CD4-positive, alpha-beta T cell treated with Interleukin-1 beta for 1 hour (primary cell): ENCODE measurements around the gene DNAJB8.

Experiments
- DNase-seq, 2 donors: peaks; one replicate each; pipeline ENCODE4 v3.0.0-alpha.2; 2020 to 2022

DNAJB8 gene

DNA sequence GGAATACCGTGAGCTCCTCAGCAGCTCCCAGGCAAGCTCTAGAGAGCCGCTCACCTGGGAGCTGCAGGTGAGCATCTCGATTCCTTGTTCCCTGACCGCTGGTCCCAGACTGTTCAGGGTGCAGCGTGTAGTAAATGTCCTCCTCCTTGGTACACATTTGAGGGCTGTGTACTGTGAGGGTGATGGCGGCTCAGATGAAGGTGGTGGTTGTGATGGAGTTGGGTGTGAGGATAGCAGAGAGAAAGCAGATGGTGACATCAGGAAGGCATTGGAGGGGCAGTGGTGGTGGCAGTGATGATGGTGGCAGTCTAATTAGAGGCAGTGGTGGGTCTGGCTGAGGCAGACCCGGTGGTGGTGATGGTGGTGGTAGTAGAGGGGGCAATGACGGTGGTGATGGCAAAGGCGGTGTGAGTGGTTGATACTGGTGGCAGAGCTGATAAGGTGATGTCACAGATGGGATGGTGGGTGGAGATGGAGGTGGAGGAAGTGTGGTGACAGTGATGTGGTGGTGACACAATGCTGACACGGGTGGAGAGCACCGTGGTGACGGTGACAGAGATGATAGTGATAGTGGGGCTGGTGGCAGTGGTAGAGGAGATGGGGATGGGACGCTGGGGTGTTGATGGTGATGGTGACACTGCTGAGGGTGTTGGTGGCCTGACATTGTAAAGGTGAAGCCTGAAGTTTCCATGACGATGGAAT, at the start of gene DNAJB8:
DNAJB8 (minus strand) TSS at position 51 of the 702 bp plus-strand sequence. CDS start 3,645 bp downstream, outside the sequence.
- DNase-seq: peak in 1 of 2 donors; percentile 36

DNA sequence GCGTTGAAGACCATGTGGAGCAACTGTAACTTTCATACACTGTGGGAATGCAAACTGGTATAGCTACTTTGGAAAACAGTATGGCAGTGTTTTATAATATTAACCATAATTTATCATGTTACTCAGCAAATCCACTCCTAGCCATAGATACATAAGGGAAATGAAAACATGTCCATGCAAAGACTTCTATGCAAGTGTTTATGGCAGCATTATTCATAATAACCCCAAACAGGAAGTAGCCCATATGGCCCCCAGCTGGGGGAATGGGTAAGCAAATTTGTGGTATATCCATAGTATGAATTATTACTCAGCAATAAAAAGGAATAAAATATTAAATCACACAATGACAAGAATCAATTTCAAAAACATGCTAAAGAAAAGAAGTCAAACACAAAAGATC, 49.3 kb upstream of the DNAJB8 start:
- DNase-seq: no peak

DNA sequence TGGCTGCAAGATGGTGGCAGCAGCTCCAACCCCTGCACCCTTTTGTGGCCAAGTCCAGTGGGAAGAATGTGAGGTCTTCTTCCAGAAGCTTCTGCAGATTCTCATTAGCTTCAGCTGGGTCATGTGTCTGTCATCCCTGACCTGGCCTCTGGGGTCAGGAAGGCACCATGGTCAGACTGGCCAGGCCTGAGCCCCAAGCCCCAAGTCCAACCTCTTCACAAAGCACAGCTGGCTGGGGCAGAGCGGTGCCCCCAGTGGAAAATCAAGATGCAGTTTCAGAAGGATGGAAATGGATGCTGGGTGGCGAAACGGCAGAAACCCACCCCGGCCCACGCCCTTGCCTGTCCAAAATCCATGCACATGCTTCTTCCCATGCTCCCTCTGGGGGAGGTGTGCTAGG, 42.2 kb upstream of the DNAJB8 start:
- no peak for DNase-seq

DNA sequence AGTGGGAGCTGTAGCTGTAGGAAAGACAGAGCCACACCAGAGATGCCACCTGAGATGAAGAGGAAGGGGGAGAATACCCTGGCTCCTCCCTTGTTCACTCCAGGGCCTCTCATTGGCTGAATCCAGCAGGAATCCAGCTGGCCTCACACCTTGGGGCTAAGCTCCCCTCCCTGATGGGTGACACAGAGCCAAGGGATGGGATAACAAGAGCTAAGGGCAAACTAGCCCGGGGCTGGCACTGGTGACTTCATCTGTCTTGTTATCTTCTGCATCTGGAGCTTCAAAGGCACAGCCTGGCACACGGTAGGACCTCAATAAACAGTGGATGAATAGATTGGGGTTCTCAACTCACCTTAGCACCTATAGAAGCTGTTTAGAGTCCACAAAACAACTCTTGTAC, 40.1 kb upstream of the DNAJB8 start:
- DNase-seq: no peak

DNA sequence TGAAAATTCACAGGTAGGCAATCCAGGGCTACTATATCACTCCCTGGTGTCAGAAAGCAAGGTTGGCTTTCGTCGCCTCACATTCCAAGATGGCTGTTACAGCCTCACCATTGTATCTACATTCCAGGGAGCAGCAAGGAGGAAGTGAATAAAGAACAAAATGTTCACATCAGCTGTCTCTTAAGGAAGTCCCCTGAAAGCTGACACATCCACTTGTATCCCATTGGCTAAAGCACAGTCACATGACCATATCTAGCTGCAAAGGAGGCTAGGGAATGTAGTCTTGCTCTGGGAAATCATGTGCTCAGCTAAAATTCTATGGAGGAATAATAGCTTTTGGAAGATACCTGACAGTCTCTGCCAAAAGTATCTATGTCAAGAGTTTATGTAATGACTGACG, 39.1 kb upstream of the DNAJB8 start:
- no peak for DNase-seq

DNA sequence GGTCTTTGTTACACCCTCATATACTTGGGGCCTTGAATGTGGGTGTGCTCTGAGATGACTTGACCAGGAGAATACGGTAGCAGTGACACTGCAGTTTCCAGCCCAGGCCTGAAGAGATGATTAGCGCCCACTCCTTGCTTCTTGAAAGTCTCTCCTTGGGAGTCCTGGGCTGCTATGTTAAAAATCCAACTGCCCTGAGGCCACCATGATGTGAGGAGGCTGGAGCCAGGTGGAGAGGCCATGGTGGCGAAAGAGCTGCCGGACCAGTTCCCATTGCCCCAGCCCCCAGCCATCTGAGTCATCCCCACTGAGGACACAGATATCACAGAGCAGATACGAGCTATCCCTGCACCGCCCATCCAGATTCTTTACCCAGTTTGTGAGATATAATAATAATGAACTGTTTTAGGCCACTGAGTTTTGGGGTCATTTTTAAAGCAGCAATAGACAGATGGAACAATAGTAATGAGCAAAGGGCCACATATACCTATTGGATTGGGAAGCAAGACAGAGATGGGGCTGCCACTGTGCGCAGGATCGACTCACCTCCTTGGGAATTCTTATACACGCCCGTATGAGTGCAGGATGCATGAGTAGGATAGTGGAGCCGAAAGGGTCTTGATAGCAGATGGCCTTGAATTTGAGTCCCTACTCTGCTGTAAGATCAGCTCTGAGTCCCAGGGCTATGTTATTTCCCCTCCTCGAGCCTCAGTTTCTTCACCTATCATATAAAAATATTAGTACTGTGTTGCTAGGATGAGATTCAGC, 38.5 kb upstream of the DNAJB8 start:
- no peak for DNase-seq

DNA sequence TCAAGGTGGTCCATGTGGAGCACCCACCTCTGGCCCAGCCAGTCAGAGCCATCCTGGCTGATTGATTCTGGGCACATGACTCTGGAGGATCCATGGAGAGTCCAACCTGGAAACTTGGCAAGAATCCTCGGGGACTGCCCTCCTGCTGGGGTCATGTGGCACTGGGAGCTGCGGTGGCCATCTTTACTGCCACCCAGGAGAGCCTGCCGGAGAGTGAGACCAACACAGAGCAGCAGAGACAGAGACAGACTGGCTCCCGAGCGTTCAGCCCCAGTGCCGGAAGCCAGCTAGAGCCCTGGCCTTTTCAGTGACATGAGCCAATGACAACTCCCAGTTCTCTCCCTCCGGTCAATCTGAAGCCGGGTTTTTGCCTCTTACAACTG, 37.8 kb upstream of the DNAJB8 start:
- no peak for DNase-seq

DNA sequence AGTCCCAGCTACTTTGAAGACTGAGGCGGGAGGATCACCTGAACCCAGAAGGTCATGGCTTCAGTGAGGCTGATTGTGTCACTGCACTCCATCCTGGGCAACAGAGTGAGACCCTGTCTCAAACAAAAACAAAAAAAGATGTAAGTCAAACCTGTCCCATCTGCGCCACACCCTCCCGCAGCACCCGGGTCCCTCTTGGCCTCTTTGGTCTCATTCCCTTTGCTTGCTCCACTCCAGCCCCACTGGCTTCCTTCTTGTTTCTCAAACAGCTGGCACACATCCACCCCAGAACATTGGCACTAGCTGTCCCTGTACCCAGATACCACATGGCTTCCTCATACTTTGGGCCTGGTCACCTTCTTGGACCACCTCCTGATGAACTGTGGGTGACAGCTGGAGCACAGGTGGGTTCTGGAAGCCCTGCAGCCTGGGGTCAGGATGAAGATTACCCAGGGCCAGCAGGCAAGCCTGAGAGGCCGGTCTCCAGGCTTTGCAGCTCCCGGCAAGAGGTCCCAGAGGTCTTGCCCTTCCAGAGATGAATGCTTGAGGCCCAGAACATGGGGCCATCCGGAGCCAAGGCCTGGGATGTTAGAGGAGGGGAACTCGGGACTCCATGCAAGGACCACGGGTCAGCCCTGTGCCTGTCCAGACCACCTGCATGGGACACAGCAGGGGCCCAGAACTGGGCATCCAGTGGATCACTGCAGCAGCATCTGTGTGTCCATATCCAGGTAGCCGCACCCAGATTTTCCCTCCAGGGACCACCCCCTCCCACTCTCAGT, 37.3 kb upstream of the DNAJB8 start:
- no peak for DNase-seq

DNA sequence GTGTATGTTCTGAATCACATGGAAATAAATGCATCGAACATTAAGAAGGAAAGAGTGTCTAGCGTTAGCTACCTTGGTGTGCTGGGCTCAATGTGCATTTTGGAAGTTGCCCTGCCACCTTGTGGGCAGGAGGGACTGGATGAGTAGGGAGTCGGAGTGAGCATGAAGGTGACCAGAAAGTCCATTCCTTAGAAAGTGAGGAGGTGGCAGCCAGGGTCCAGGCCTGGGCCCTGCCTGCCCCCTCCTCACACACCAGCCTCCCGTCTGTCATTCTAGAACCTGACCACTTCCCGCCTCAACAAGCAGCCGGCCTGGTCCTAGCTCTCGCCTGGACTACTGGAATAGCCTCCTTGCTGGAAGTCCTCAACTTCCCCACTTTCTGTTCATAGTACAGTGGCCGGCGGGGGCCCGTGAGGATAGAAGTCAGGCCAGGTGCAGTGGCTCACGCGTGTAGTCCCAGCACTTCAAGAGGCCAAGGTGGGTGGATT, 36.5 kb upstream of the DNAJB8 start:
- DNase-seq: no peak

DNA sequence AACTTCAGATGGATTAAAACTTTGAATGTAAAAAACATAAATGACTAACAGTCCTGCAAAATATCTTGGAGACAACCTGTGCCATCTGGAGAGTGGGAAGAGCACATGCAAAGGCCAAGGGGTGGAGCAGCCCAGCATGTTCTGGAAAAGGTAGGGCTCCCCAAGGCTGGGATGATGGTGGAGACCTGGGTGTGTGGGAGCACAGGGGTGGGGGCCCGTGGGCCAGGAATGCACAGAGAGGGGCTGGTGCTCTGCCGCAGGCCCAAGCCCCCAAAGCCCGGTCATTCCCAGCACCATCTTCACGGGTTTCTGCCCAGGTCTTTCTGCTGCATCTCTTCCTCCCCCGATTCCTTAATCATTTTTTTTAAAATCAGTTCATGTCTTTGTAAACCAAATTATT, 36.0 kb upstream of the DNAJB8 start:
- no peak for DNase-seq

DNA sequence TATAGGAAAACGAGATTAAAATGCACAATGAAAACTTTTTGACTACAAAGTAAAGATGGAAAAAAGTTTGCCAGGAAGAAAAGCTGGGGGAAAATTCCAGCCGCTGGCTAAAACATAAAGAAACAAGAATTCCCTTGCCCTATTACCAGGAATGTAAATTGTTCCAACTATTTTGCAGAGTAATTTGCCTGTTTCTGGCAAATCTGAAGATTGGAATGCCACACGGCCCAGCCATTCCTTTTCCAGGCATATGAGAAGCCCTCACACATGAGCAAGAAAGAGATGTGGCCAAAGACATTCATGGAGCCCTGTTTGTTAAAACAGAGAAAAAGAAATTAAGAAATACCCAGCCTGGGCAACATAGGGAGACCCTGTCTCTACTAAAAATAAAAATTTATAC, 34.7 kb upstream of the DNAJB8 start:
- DNase-seq: no peak

DNA sequence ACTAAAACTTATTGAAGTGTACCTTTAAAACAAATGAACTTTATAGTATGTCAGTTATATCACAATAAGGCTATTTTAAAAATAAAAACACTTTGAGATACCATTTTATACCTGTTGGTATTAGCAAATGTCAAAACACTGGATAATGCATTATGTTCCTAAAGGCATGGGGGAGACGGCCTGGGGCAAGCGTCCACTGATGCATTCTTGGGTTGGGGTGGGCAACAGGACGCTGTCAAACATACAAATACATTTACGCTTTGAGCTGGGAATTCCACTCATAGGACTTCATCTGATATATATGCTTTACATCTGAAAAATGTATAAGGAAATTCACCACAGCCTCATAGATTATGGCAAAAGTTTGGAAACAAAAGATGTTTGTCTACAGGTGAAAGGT, 33.9 kb upstream of the DNAJB8 start:
- DNase-seq: no peak

DNA sequence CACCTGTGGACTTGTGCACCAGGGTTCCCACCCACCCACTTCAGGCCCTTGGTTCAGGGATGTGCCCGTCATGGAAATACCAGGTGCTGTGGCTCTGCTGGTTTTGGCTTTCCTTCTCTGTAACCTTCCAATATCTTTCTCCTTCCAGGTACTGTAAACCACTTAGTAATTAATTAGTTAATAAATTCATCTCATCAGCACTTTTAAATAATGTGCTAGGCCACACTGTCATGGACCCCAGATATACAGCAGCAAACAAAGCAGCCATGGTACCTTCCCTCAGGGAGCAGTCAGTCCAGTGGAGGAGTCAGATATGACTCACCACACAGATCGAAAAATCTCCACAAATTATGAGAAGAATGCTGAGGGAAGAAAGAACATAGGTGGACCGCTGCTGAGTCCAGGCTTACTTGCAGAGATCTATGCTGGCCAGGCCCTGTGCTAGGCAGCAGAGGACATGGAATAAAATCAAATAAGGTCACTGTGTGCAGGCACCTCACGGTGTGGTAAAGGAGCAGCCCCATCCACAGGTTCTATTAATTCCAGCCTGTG, 33.1 kb upstream of the DNAJB8 start:
- DNase-seq: no peak

DNA sequence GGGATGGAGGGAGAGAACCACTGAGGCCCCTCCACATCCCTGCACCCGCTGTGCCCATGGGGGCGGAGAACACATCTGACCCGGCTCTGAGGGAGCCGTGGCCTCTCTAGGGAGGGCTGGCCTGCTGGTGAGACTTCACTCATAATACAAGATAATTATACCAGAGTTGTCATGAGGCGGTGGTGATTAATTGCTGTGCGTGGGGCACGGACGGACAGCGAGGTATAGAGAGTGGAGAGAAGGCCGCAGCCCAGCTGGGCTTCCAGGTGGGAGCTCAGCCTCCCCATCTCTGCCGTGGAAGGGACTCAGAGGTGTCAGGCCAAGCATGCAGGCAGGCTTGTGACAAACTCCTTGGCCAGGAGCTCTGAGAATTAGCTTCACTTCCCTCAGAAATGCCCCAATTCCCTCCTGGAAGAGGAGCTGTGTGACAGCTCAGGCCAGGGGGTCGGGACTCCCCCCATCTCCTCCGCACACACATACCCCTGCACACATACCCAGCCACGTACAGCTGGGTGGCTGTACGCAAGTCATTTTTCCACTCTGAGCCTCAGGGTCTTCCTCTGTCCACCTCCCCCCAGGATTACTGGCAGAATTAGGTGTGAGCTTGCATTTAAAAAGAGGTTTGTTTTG, 32.3 kb upstream of the DNAJB8 start:
- no peak for DNase-seq

DNA sequence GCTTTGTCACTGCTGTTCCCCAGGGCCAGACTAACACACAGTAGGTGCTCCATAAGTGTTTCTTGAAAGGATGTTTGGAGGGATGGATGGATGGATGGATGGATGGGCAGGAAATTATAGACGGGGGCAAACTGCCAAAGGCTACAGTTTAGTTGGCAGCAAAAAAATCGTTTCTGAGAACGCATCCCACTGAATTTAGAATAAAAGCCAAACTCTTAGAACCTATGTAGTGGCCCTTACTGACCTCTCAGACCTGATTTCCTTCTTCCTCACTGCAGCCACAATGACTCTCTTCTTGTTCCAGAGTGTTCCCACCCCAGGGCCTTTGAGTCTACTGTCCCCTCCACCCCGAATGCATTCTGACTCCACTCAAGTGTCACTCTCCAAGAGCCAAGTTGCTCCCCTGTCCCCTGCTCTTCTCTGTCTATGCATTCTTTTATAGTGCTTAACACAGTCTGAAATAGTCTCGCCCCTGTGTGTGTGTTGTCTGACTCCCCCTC, 31.5 kb upstream of the DNAJB8 start:
- no peak for DNase-seq

DNA sequence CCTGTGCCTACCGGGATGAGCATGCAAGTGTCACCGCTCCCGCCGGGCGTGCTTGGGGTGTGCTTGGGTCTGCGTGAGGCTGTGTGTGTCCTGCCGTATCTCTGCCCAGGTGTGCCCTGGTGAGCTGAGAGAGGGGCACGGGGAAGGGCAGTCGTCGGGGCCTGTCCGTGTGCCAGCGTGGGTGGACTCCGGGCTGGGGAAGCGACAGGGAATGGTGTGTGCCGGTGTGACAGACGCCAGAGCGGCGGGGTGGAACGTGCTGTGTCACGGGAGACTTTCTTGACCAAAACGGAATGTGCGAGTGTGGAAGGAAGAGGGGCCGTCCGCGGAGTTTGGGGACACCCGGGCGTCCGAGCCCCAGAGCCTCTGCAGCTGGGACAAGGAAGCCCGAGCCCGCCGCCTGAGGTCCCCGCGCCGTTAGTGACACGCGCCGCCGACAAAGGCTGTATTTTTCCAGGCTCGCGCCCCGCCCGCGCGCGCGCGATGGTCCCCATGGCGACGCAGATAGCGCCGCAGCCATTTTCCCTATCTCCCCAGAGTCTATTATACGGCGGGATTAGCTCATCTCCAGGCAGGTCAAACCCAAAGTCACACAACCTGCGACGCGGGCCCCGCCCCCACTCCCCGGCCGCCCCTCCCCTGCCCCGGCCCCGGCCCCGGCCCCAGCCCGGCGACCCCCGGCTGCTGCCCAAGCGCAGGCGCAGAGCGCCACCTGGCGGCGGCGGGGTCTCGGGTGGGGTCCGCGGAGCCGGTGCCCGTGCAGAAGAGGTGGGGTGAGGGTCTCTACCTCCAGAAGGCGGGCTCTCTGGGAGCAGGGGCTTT, 30.8 kb upstream of the DNAJB8 start:
- peak; percentile 48 to 54 for DNase-seq

DNA sequence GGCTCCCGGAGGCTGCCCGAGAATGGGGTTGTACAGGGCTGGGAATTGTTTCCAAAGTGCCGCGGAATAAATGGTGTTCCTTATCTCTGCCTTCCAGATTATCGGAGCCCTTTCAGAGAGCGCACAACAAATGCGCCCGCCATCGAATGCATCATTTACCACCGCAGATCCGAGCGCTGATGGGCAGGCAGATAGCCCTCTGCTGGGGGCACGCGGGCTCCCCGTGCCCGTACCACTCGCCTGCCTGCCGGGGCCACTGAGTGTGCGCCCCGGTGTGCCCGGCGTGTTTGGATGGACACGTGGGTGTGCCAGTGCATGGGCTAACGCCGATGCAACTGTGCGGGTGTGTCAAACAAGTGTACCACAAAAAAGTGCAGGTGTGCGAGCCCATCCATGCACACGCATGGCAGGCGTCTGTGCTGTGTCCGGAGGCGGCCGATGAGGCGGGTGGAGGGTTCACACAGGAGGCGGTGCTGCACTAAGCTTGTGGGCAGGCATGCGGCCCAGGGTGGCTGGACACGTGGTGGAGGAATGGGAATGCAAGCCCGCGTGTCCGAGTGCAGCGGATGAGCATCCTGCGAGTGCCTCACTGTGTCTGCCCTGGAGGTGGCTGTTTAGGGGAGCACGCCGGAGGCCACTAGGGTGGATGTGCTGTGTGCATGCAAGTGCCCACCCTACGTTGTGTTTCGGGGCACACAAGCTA, 30.1 kb upstream of the DNAJB8 start:
- no peak for DNase-seq

DNA sequence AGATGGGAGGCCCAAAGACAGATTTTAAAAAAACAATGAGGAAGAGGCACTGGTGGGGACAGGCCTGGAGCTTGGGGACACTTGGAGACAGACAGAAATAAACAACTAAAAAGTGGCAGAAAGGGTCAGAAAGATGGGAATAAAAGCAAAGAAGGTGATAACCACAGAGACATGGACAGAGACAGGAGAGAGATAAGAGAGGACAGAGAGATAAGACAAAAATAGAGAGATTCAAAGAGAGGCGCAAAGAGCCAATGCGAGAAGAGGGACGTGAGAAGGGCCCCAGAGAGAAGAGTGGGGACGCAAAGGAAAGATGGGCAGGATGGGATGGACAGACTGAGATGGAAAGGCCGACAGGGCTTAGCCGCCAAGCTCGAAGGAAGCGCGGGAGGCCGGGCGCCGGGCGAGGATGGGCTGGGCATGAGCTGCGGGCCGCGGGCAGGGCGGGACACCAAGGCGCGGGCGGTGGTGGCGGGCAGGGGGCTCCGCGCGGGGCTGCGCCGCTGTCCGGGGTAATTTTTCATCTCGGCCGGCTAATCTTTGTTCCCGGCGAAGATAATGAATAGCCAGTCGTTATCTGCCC, 29.4 kb upstream of the DNAJB8 start:
- DNase-seq: no peak

DNA sequence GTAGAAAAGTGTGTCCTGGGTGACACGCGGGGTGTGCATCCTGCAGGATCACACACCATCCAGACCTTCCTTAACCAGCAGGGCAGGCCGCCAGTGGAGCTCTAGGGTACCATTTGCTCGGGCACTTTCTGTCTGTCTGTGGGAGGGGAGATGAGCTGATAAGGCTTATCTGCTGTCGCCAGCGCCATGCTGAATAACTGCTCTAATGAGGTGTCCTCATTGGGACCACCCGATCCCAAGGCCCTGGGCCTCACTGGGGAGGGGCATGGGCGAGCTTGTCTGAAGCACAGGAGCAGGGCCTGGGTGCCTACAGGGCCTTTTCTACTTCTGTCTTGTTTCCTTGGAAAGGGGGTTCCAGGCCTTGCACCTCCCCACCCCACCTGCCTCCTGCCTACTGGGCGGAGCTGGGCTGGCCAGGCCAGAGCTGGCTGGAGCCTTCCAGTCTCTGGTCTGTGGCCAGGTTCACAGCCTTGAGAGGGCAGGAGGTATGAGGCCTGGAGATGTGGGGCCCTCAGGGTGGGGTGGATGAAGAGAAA, 28.8 kb upstream of the DNAJB8 start:
- no peak for DNase-seq

DNA sequence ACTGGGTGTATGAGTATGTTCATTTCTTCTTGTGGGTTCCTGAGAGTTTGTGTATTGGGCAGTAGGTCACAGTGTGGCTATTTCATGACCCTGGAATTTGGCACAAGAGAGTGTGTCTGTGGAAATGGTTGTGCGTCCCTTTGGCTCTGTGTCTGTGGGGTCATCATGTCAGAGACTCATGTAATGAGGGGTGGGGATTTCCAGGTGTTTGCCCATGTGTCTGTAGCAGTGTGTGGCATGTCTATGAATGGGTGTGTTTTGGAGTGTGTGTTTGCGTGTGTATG, 27.6 kb upstream of the DNAJB8 start:
- no peak for DNase-seq
